ENCODE measurements around the gene SLC25A47. TPM values are rescaled to one million over a fixed set of nuclear protein-coding genes. Genes with fewer than 3 reads are reported as not detected.

SLC25A47 gene
- total RNA-seq, 1 experiment from 2014 or later: 0.13 TPM

- Histone ChIP-seq H3K23me2 (ENCODE audit: insufficient read length, low read depth, low read length, poor library complexity, severe bottlenecking) (no peaks in the 10 kb centered on the region), H3K4me2 (ENCODE audit: insufficient read depth, insufficient read length, low read length) (no peak overlapping the region), H3K27ac (ENCODE audit: insufficient read length, low read depth, low read length) (no peak overlapping the region), H3K9me3 (ENCODE audit: control insufficient read depth, low read depth, low read length) (no peaks in the 10 kb centered on the region), H3K27me3 (ENCODE audit: insufficient read depth, low read length) (no peaks in the 10 kb centered on the region), H2AK5ac (ENCODE audit: insufficient read length, low read length) (no peak overlapping the region), H4K8ac (replicated peaks; ENCODE audit: insufficient read length, low read depth, low read length) (no peak overlapping the region), H3T11ph (ENCODE audit: low read length) (no peak overlapping the region), H3K4me1 (ENCODE audit: insufficient read depth, low read length) (no peaks in the 10 kb centered on the region), H3K23ac (ENCODE audit: insufficient read length, low read depth, low read length) (no peak overlapping the region), H3K14ac (ENCODE audit: insufficient read depth, low read length) (no peak overlapping the region), H3K79me2 (ENCODE audit: insufficient read depth, low read length) (no peaks in the 10 kb centered on the region), H4K91ac (ENCODE audit: insufficient read length, low read depth, low read length) (no peak overlapping the region), H3K79me1 (ENCODE audit: insufficient read depth, low read depth, low read length, poor library complexity, severe bottlenecking) (peaks cover 5% of the 10 kb centered on the region), H3K18ac (ENCODE audit: insufficient read length, low read depth, low read length) (no peak overlapping the region), H3K9ac (ENCODE audit: extremely low read depth, insufficient read length, low read length) (no peak overlapping the region), H4K5ac (ENCODE audit: insufficient read length, low read depth, low read length) (no peak overlapping the region), H4K20me1 (ENCODE audit: control insufficient read depth, insufficient read depth, insufficient read length) (no peaks in the 10 kb centered on the region), H2BK5ac (ENCODE audit: insufficient read length, low read length) (no peak overlapping the region), H3K4ac (ENCODE audit: low read depth, low read length) (no peak overlapping the region), H2BK20ac (ENCODE audit: low read depth, low read length, poor library complexity, severe bottlenecking) (no peak overlapping the region), H2BK12ac (ENCODE audit: insufficient read length, low read depth, low read length) (no peak overlapping the region), H2AFZ (ENCODE audit: low read length) (no peak overlapping the region), H2BK120ac (ENCODE audit: low read depth, low read length, poor library complexity, severe bottlenecking) (no peak overlapping the region), H2BK15ac (ENCODE audit: low read depth, low read length) (no peak overlapping the region), H3K56ac (ENCODE audit: insufficient read length, low read depth, low read length) (no peak overlapping the region)
- Mint-ChIP-seq H3K9me3 (no peaks in the 10 kb centered on the region; a peak in 1 of 5 replicates), H3K36me3 (ENCODE audit: insufficient read depth in 1 of 3, low read depth in 3 of 3) (peaks cover 26 to 69% (median 68%) of the 10 kb centered on the region in 3 experiments; a peak in 6 of 7 replicates), H3K4me3 (no peak overlapping the region), H3K27ac (no peak overlapping the region), H3K27me3 (ENCODE audit: low read depth) (no peaks in the 10 kb centered on the region), H3K4me1 (peaks cover 2 to 5% of the 10 kb centered on the region in 2 experiments; a peak in 2 of 4 replicates)
- no peak for DNase-seq
- TF ChIP-seq, protein P1, sequence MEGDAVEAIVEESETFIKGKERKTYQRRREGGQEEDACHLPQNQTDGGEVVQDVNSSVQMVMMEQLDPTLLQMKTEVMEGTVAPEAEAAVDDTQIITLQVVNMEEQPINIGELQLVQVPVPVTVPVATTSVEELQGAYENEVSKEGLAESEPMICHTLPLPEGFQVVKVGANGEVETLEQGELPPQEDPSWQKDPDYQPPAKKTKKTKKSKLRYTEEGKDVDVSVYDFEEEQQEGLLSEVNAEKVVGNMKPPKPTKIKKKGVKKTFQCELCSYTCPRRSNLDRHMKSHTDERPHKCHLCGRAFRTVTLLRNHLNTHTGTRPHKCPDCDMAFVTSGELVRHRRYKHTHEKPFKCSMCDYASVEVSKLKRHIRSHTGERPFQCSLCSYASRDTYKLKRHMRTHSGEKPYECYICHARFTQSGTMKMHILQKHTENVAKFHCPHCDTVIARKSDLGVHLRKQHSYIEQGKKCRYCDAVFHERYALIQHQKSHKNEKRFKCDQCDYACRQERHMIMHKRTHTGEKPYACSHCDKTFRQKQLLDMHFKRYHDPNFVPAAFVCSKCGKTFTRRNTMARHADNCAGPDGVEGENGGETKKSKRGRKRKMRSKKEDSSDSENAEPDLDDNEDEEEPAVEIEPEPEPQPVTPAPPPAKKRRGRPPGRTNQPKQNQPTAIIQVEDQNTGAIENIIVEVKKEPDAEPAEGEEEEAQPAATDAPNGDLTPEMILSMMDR (conservative IDR thresholded peaks at IDR 0.05): no peak
- WGBS (ENCODE audit: extremely low coverage, insufficient read length, low lambda C conversion rate): no CpG with 5 or more reads among the region's 2 CpGs
Observed at GRCh38 chr14:100294963-100295330, 28.2 kb upstream of the SLC25A47 start.
